Activated gamma-delta T cell (primary cell): ENCODE results near the gene EFNA3.
A peak's percentile ranks its signal among the peaks of the same experiment; 100 is the strongest.

Source experiments
- DNase-seq: peaks from one replicate; lab custom pipeline; 2025; lab: John Stamatoyannopoulos, UW

The EFNA3 gene

DNA sequence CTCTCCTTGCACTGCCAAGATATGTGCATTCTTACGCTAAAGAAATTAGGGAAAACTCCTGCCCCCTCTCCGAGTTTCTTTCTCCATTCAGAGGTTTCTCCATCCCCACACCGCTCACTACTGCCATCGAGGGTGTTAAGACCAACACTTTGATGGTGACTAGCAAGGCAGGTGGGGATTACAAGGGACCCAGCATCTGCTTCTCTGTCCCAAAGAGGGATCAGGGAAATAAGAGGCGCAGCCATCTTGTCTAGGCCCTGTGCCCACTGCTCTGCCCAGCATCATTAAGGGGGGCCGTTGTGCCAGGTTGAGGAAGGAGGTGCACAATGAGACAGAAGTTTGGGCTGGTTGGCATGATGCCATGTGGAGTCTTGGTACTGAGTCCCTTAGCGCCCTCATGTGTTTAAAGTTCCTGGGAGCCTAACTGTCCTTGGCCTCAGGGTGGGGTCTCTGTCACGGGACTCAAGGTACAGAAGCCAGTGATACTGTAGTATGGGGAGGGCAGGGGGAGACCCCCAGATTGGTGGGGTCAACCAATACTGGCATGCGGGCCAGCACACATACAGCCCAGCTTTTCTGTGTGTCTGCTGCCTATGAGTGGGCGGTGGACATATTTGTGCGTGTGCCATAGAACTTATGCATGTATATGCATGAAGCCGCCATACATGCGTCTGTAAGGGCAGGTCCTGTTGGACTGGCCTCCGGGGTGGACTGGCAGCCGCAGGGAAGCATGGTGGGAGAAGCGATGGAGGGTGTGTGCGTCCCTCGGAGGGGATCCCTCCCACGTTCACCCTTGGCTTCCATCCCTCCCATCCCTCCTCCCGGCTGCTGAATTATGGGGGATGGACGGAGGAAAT, 5.5 kb downstream of the EFNA3 start:
- no peak for DNase-seq

DNA sequence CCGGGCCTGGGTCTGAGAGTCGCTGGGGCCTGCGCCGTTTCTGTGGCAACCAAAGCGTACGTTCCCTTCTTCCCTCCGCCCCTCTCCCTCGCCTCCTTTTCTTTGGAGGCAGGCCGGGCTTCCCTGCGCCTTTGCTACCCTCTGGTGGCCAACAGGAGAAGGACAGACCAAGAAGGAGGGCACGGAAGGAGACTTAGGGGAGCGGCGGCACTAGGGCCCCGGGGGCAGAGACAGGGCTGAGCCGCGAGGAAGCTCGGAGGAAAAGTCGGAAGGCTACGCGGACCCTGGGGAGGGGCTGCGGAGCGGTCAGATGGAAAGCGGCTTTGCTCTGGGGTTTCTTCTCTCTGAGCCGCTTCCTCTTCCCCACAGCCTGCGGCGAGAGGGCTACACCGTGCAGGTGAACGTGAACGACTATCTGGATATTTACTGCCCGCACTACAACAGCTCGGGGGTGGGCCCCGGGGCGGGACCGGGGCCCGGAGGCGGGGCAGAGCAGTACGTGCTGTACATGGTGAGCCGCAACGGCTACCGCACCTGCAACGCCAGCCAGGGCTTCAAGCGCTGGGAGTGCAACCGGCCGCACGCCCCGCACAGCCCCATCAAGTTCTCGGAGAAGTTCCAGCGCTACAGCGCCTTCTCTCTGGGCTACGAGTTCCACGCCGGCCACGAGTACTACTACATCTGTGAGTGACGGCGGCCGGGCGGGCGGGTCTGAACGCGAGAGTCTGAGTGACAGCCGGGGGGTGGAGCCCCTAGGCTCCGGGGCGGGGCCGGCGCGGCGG, 6.3 kb downstream of the EFNA3 start:
- DNase-seq = peak; percentile 76

DNA sequence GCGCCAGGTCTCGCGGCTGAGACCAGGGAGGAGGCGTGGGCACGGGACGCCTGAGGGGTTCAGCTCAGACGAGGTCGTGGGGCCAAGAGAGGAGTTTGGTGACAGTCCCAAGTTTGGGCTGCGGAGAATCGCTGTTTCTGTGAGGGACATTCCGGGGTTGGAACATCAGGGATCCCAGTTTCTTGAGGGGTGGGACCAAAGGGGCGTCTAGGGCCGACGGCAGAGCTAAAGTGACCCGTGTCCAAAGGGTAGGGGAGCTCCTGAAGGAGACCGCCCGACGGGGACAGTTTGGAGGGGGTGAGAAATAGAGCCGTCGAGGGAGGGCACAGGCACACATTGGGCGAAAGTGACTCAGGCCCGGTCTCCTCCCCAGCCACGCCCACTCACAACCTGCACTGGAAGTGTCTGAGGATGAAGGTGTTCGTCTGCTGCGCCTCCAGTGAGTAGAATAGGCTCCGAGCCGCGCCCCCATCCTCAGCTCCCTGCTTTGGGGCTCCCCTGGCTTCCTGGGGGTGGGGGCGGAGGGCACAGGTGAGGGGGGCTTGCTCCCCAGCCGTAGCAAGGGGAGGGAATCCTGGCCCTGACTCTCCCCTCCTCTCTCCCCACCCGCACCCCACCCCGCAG, 7.0 kb downstream of the EFNA3 start:
- DNase-seq = peak; percentile 36

DNA sequence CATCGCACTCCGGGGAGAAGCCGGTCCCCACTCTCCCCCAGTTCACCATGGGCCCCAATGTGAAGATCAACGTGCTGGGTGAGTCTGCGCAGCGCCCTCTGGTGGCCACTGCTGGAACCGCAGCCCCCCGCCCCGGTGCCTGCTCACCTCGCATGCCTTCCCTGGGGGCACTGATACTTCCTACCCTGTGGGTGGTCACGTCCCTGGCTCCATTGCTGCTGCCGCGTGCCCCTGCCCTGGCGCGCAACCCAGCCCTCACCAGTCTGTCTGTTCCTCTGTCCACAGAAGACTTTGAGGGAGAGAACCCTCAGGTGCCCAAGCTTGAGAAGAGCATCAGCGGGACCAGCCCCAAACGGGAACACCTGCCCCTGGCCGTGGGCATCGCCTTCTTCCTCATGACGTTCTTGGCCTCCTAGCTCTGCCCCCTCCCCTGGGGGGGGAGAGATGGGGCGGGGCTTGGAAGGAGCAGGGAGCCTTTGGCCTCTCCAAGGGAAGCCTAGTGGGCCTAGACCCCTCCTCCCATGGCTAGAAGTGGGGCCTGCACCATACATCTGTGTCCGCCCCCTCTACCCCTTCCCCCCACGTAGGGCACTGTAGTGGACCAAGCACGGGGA, 7.6 kb downstream of the EFNA3 start:
- peak; percentile 62 for DNase-seq

DNA sequence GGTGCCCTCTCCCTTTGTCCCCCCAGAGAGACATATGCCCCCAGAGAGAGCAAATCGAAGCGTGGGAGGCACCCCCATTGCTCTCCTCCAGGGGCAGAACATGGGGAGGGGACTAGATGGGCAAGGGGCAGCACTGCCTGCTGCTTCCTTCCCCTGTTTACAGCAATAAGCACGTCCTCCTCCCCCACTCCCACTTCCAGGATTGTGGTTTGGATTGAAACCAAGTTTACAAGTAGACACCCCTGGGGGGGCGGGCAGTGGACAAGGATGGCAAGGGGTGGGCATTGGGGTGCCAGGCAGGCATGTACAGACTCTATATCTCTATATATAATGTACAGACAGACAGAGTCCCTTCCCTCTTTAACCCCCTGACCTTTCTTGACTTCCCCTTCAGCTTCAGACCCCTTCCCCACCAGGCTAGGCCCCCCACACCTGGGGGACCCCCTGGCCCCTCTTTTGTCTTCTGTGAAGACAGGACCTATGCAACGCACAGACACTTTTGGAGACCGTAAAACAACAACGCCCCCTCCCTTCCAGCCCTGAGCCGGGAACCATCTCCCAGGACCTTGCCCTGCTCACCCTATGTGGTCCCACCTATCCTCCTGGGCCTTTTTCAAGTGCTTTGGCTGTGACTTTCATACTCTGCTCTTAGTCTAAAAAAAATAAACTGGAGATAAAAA, 8.4 kb downstream of the EFNA3 start:
- no peak for DNase-seq

DNA sequence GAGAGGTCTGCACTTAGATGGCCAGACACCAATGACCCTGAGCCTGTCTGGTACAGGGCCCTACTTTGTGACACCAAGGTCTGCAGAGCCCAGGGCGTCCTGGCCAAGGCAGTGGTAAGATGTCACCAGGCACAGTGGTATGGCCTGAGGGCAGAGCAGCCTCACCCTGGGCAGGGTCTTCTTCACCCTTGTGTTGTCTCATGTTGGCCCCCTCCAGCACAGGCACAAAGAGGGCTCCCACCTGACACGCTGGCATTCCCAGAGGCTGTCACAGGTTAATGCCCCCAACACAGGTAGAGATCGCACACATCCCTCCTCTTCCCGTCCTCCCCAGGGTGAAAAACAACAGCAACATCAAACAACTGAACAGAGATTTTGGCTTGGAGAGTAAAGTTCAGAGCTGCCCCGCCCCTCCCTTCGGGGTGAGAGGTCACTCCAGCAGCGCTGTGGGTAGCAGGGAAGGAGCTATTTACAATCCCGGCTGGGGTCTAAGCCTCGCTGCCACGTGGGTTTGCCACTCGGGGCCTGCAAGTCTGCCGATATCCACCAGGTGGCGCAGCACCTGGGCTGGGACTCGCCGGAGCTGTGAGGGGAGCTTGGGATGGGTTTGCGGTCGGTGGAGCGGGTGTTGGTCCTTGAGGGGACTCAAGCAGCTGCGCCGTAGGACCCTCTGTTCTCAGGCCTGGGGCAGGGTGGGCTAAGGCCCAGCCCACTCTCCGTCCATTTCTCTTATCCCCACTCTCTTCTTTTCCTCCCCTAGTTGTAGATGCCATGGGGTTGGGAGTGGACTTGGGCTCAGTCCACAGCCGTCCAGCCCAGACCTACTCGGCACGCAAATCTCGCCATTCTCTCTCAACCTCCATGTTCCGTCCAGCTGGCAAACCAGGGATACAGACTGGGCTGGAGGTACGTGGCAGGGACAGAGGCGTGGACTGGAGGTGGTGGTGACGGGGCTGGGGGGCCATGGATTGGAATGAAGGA, 12.7 kb downstream of the EFNA3 start:
- peak; percentile 50 for DNase-seq

DNA sequence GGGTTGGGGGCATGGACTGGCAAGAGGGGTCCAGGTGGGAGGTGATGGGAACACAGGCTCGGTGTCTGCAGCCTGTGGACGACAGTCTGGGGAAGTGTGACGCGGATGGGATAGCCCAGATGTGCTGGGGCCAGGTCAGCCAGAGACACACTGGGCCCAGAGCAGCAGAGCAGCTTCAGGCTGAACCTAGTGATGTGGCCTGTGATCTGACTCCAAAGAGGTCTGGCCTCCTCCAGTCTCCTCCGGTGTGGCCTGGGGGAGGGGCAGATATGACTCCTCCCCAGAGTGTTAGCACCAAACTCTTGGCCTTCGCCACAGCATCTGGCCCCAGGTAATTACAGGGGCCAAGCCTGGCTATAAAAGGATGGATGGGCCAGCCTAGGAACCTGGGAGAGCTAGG, 13.5 kb downstream of the EFNA3 start:
- DNase-seq = no peak

DNA sequence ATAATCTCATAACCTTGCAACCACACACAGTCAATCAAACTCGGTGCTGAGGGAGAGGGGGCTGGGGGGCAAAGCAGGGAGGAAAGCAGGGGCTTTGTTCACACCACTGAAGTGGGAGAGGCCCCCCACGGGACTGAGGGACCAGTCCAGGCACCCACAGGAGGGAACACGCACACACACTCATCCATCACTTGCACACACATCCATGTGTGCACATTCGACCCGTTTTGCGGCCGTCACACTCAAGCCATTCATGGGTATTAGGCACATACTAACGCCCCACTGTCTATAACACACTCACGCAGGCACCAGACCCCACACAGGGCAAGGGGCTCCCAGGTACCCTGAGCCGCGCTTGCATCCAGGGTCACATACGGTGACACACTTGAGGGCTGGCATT, 14.0 kb downstream of the EFNA3 start:
- DNase-seq = no peak

DNA sequence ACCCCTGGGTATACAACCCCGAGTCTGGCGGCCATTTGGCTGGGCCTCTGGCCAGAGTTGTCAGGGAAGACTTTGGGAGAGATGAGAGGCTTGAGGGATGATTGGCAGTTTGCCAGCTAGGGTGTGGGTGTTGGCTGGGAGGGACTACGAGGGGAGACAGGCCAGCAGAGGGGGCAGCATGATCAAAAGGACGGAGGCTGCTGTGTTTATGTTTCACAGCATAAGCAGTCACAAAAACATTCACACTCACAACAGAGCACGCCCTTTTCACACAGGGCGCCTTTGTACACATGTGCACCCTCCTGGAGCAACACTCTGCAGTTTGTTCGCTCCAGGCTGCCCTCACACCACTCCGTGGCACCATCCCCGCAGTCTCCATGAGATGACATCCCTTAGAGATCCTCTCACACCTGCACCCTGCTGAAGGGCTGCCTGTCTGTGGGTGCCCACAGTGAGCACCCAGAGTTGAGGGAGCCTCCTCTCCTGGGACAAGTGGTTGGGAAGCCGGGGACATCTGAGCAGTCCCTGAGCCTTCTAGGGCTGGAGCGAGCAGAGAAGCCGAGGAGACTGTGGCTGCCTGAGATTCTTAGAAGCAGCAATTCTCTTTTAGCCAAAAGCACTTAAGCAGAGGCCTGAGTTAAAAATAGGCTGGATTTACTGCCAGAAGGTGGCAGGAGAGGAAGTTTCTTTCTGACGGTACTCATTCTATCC, 15.4 kb downstream of the EFNA3 start:
- DNase-seq = no peak

DNA sequence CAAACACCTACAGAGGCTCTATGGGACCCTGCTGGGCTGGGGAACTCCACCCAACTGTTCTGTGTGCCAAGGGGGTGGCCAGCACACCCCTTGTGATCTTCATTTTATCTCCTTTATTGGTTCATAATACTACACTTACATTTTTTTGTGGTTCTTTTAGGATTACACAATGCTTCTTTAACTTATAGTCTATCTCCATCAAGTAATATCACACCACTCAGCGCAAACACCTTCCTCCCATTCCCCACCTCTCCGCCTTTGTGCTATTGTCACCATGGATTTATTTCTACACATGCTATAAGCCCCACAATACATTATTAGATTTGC, 15.9 kb downstream of the EFNA3 start:
- no peak for DNase-seq

DNA sequence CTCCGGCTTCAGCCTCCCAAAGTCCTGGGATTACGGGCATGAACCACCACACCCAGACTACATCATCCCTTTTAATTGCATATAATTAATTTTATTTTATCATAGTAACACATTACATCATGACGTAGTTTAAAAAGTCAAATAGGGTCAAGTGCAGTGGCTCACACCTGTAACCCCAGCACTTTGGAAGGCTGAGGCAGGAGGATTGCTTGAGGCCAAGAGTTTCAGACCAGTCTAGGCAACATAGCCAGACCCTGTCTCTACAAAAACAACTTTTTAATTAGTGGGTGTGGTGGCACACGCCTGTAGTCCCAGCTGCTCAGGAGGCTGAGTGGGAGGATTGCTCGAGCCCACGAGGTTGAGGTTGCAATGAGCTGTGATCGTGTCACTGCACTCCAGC, 20.7 kb downstream of the EFNA3 start:
- no peak for DNase-seq

DNA sequence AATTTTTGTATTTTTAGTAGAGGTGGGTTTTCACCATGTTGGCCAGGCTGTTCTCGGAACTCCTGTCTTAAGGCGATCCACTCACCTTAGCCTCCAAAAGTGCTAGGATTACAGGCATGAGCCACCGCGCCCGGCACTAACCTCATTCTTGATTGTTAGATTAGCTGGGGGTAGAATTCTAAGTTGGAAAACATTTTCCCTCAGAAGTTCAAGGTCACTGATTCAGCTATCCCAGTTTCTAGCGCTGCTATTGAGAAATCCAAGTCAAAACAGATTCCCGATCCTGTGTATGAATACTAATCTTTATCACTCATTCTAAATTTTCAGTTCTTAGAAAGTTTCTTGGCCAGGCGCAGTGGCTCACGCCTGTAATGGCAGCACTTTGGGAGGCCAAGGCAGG, 24.7 kb downstream of the EFNA3 start:
- no peak for DNase-seq

DNA sequence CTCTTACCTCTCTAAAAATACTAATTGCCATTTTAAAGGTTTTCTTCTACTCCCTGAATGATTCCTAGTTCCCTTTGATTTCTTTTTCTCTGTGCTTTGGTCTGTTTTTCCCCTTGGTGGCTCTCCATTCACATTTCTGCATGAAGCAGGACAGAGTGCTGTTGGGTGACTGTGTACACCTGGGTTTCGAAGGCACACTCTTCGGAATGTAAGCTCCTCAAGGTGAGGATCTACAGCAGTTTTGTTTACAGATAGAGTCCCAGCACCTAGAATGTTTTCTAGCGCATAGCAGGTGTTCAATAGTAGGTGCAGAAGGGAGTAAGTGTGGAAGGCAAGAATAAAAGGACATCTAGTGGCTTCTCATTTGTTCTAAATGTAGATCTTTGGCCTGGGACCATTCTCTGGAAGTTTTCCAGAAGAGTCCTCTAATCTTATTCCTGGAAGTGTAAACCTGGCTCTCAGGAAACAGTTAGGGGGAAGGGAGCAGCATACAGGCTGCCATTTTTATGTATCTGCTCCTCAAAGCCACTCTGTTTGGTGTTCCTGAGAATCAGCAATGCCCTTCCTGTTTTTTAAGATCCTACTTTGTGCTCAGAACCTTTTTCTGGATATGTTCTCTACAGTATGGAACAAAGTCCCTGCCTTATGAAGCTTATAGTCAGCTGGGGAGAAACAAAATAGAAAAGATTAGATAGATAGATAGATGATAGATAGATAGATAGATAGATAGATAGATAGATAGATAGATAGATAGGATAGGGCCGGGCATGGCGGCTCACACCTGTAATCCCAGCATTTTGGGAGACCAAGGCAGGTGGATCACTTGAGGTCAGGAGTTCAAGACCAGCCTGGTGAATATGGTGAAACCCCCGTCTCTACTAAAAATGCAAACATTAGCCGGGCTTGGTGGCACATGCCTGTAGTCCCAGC, 26.2 kb downstream of the EFNA3 start:
- DNase-seq = no peak

DNA sequence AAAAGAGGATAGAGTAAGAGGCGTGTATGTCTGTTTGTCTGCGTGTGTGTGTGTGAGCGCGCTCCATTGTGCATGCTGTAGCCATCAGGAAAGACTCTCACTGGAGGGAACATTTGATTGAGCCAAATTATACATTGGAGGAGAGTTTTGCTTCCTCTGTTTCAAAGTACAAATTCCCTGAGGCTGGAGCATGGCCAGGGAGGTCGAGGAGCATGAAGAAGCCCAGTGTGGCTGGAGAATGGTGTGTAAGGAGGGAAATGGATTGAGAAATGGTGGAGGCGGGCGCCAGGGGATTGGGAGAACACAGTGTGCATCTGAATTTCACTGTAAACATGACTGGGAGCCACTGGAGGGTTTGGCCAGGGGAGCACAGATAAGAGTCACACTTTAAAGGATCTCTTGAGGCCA, 27.0 kb downstream of the EFNA3 start:
- no peak for DNase-seq

DNA sequence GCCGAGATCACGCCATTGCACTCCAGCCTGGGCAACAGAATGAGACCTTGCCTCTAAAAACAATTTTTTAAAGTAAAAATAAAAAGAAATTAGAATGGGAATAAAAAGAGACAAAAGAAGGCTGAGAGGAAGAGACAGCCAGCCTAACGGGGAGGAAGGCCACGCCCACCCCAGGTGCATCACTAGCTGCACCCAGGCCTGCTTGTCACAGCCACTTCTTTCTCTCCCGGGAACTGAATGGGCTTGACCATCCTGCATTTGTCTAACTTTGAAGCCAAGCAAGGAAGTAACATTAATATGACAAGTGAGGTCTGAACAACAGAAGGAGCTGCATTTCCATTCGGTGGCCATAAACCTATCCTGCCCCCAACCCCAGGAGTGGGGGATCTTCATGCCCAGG, 28.2 kb downstream of the EFNA3 start:
- DNase-seq = no peak

DNA sequence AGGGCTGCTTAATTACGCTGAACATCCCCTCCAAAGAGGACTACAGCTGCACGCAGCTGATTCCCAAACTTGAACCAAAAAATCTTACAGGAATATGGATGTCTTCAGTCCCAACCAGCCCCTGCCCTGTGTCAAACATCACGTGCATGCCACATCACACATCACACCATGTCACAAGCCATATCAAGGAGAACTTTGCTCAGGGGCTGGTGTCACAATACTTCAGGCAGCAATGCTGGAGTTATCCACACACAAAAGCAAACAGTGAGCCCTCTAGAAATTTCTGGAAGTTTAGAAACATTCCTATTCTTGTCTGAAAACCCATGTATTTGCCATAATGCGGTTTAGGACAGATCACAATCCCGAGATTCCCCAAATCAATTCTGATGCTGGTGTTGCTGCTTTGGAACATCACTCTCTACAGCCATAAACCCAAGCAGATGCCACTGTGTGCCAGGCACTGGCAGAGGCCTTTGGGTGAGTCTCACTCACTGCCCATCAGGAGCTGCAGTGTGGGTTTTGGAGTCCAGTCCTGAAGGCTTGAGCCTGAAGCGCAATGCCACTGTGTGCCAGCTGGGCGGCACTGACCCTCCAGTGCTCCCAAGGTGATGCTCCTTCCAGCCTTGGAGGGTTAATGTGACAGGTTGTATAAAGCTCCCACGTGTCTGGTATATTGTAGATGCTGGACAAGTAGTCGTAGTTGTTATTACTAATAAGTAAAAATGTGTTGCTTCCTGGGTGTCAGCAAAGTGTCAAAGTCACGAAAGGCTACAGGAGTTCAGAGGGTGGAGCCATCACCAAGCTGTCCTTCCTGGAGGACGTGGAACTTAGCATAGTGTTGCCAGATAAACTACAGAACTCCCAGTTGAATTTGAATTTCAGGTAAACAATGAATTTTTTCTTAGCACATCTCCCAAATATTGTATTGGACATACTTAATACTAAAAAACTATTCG, 28.9 kb downstream of the EFNA3 start:
- DNase-seq = no peak

DNA sequence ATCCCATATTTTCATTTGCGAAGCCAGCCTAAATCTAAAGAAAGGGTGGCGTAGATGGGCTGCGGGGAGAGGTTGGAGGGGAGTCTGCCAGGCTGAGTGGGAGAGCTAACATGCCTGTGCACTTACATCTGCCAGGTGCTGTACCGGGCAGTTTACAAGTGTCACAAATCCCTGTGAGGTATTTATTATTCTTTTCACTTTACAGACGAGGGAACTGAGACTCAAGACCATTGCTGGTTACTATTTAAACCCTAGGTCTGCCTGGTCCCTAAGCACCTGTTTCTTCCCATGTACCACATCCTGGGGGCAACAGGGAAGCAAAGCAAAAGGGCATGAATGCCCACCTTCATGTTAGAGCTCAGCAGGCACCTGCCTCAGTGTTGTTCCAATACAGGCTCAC, 29.7 kb downstream of the EFNA3 start:
- no peak for DNase-seq

DNA sequence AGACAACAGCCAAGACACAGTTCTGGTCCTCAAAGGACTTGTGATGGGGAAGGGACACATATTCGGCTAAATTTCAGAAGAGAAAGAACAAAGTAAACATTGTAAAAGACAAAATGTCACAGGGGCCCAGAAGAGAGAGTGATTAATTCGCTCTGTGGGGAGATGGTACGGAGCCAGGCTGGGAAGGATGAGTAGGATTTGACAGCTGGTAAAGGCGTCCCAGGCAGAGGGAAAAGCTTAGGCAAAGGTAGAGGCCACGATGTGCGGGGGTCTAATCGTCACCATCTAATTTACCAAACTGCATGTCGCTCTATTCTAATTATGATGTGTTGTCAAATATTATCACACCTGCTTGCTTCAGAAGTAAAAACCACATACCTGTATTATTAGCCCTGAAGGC, 31.7 kb downstream of the EFNA3 start:
- DNase-seq = no peak
